HG03469 (cell line): ENCODE results near the gene C16orf74.

ENCODE experiments used
- ATAC-seq: cut with Tn5 transposase; IDR thresholded peaks from one replicate; pipeline ENCODE4 v1.9.1; 2021; ENCODE audit warnings: mild to moderate bottlenecking, moderate library complexity, moderate number of reproducible peaks; ENCODE audit not compliant: unreplicated experiment

Gene C16orf74

DNA sequence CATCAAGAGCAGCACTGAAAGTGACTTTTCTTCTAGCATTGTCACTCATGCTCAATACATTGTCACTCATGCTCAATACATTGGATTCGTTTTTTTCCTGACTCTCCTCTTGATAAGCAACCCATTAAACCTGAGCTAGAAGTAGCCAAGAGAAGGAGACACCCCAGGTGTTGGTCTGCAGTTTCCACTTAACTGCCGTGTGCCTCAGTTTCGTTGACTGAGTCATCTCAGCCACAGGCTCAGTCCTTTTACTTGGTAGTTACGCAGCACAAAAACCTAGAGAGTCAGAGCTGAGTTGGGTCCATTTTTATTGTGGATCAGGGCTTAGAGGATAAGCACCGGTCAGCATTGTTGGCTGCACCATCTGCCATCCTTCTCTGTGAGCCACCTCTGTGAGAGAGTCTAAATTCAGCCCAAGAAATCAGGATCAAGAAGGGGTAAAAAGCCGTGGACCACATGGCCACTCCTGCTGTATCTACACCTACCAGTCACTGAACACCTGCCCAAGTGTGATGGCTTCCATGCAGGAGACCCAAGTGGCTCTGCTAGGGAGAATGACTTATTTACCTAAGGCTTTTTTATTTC, 73.4 kb downstream of the C16orf74 start:
- ATAC-seq = no peak

DNA sequence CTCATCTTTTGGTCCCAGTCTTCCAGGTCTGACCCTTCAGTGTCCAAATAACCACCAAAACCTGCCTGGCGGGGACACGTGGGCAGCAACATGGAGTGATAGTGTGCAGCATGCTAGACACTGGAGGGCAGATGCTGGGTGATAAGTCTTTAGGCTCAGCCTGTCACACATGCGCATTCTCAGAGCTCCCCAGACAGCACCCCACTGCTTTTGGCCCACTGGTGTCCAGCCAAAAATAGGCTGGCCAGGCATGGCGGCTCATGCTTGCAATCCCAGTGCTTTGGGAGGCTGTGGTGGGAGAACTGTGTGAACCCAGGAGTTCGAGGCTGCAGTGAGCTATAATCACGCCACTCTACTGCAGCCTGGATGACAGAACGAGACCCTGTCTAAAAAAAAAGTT, 74.4 kb downstream of the C16orf74 start:
- no peak for ATAC-seq

DNA sequence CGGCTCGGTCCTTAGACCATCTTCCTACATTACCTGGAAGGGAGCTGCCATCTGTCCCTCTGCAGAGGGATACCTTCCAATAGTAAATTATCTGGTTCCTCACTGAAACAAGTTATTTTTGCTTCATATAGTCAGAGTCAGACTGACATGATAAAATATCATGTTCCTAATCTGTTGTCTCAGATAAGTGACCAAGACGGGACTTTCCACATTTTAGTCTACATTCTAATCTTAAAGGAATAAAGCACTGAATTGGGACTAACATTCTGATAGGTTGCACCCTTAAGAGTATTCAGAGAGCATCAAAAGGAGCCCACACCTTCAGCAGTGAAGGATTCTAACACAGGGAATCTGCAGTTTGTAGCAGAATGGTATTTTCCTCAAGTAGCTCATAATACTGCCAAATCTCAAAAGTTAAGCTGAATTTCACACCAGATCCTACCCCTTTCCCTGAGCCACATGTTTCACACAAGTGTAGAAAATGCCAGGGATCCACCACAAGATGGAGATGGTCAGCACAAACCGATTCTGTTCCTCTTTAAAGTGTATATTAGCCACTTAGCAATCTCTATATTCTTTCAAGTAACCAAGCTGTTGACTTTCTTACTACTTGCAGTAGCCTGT, 75.5 kb downstream of the C16orf74 start:
- ATAC-seq = no peak

DNA sequence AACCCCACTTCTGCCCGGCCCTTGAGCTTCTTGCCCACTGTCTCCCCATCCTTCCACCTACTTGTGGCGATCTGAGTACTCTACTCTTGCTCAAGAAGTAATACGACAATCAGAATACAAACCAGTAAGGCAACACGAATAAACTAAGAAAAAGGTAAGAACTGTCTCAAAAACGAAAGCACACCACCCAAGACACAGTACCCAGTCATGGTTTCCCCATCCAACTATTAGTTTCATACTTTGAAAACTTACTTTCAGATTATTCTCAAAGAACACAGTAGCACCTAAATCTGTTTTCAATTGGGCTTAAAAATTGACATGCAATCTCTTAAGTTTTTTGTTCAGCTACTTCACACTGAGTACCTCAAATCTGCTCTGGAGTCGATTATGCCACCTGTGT, 76.1 kb downstream of the C16orf74 start:
- ATAC-seq = no peak

DNA sequence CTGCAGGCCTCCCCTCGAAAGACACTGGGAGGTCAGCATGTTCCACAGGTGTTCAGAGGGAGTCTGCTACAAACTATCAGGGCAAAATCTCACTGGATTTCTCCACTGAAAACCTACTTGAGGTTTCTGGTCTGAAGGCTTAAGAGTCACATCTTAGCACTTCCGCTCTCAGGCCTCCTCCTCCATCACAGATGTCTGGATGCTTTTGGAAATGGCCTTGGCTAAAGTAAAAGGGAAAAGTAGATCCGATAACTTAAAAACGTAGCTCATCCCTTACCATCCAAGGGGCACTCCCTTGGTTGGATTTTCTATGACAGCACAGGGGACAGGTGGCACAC, 76.5 kb downstream of the C16orf74 start:
- ATAC-seq = no peak

DNA sequence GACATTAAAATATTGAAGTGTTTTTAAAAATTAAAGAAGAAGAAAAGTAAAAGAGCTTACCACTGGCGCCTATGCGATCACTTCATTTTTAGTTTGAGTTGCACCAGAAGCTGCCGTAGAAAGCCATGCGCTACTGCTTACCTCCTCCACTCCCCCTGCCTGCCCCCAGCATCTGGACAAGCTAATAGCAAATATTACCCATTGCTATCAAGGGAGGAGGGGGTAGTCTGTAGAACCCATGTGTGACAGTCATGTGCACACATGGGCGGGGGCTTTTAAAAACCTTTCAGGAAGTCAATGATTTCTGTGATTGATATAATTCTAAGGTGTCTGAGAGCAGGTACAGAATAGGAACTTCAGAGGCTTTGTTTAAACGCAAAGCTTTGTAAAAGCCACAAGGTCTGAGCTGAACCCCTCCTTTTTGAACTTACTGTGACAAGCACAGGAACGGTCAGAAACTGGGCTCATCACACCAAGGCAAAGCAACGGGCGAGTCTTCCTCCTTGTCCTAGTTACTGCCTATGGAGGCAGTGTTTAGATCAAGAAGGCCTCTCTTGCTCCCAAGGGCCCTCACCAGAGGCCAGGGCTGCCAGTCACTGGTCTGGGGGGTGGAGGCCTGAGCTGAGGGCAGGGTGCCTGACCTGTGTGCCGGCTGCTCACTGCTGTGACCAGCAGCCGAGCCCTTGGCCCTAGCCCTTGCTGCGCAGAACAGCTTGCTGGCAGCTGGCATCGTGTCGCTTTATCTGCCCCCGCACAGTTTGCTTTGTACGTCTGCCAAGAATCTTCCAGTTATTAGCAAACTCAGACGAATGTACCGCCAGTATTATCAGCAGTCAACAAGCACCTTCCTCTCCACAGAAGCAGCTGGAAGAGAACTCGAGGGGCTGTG, 77.1 kb downstream of the C16orf74 start:
- no peak for ATAC-seq

DNA sequence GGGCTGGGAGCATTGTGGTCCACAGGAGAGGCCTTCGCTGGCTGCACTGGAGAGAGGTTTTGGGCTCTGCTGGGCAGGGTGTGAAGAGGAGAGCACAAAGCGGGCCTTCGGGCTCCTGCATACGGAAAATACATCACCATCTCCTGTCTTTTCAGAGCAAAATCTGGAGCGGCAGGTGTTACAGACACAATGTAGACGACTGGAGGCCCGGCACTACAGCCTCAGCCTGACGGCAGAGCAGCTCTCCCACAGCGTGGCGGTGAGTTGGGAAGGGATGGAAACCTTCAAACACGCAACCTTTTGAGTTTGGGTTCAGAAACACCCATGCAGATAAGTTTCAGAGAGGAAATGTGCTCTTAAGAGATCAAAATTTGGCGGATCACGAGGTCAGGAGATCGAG, 80.1 kb downstream of the C16orf74 start:
- ATAC-seq = no peak

DNA sequence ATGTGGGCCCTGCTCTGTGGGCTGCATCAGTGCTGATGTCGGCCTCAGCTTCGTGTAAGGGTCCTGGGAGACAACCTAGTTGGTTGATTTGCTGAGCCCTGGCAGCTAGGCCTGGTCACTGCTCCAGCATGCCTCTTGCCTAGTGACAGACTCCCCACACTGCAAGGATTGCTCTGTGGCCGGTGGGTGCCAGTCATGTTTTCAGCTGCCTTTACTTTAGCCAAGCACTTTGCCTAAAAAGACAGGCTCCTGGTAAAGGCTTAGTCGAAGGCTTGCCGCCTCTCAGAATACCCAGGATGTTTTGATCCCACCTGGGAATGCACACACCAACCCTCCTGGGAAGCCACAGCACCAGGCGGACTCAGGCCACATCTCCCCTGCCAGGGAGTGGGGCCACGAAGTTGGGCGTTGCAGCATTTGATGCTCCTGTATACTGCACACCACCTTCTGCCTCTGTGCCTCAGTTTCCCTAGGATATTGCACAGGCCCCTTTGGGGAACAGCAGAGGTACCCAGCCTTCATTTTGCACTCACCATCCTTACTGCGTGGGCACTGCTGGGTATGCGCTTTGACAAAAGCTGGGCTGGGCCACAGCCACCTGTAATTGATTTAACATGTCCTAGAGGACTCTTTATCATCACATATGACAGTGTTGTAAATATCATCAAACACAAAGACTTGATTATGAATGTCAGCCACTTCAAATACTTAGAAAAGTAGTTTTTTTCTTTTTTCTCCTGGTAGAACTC, 82.0 kb downstream of the C16orf74 start:
- no peak for ATAC-seq

DNA sequence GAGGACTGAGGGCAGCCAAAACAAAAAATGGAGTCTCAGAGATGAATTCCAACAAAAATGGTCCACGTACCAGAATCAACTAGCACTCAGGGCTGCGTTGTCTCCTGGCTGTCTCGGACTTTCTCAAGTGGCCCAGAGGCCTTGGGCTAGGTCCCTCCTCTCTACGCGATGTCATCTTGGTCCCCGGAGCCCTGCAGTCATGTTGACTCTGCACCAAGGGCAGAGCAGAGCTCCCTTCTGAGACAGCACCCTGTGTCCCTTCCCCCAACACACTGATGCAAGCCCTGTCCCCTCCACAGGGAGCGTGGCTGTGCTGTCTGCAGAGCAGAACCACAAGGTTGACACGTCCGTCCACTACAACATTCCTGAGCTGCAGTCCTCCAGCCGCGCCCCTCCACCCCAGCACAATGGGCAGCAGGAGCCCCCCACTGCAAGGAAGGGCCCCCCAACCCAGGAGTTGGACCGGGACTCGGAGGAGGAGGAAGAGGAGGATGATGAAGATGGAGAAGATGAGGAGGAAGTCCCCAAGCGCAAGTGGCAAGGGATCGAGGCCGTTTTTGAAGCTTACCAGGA, 83.0 kb downstream of the C16orf74 start:
- no peak for ATAC-seq

DNA sequence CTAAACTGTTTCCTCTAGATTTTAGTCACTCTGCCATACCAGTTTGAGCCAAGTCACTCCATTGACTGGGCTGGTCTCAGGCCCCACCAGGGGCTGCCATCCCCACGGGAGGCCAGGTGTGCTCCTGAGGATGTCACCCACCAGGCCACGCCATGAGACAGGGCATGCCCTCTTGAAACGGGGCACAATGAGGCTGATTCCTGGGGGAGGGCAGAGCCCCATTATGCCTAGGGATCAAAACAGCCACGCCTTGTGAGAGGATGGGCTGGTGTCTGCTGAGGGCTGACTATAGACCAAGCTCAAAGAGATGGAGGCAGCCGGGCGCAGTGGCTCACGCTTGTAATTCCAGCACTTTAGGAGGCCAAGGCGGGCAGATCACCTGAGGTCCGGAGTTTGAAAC, 83.6 kb downstream of the C16orf74 start:
- no peak for ATAC-seq

DNA sequence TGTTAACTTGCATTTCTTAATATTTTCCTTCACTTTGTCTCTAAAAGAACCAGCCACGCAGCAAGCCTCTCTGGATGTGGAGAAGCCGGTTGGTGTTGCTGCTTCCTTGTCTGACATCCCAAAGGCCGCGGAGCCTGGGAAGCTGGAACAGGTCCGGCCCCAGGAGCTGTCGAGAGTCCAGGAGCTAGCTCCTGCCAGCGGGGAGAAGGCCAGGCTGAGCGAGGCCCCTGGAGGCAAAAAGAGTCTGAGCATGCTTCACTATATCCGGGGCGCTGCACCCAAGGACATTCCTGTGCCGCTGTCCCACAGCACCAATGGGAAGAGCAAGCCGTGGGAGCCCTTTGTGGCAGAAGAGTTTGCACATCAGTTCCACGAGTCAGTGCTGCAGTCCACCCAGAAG, 85.0 kb downstream of the C16orf74 start:
- no peak for ATAC-seq

DNA sequence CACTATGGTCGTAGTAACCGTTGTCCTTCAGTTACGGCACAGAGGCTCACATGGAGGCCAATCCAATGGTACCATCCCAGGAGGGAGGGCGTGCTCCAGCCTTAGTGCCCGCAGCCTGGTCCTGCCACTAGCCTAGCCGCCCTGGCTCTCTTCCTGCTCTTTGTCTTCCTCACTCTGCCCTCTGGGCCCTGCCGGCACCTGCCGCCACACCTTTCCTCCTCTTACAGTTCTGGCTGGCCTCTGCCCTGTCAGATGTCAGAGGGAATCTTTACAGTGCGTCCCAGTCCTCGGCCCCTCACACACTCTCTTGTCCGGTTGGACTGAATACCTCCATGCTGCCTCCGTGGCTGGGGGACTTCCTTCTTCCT, 85.5 kb downstream of the C16orf74 start:
- no peak for ATAC-seq

DNA sequence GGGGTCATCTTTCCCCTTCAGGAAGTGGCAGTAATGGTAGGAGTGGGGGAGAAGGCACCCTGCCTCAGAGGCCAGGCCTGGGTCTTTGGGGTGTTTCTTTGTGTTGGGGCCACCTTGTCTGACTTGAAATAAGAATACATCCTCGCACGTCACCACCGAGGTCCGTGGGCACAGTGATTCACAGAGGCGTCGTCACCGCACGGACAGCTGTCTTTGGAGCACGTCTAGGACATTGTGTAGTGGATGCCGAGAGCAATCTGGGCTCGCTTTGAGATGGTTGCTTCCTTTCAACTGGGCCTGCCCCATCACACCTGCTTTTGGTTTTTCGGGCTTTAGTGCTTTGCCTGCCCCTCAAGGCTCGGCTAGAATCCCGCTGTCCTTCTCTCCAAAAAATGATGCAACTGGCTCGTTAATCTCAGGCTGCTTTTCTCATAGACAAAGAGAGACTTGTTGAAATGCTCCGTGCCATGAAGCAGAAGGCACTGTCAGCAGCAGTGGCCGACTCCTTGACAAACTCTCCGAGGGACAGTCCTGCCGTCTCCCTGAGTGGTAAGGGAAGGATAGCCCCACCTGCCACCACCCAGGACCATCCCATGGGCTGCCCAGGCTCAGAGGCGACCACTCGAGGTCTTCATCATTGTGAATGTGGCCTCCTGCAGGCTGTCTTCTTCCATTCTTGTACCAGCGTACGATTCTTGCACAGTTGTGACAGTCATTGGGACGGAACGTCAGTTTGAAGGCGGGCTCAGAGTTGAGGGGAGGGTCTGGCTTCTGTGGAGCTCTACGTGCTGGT, 86.1 kb downstream of the C16orf74 start:
- ATAC-seq = no peak

DNA sequence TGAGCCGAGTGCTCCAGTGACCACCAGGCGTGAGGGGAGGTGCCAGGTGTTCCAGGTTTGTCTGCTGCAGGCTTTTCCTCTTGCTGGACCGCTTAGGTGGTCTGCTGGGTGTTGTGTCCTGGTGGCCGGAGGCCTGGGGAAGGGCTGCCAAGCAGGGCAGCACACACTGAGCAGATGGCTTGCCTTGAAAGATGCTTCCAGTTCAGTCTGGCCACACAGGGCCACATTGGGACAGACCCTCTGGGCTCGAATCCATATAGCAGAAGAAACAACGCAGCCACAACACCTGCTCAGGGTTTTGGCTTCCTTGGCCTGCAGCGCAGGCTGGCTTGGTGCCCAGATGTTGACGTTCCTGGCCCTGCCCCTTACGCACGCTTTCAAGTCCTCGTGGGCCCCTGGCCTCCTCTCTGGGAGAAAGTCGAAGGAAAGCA, 87.0 kb downstream of the C16orf74 start:
- no peak for ATAC-seq

DNA sequence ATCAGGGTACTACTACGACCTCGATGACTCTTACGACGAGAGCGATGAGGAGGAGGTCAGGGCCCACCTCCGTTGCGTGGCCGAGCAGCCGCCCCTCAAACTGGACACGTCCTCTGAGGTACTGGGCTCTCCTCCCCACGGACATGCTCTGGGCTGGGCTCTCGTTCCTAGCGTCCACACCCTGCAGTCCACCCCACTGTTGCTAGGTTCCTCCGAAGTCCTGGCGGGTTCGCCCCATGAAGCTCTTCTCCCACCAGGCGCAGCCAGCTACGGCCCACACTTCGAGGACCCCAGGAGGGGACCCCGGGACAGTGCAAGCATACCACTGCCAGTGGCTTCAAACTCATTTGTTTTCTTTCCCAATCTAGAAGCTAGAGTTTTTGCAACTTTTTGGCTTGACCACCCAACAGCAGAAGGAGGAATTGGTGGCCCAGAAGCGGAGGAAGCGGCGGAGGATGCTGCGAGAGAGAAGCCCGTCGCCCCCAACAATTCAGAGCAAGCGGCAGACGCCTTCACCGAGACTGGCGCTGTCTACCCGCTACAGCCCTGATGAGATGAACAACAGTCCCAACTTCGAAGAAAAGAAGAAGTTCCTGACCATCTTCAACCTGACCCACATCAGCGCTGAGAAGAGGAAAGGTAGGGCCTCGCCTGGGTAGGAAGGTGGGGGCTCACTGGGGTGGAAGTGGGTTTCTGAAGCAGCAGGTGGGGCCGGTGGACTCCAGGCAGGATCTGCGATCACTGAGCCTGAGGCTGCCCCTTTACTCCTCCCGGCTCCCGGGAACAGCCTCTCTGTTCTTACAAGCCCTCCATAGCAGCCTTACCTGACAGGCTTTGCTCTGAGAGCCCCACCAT, 87.7 kb downstream of the C16orf74 start:
- ATAC-seq = no peak

DNA sequence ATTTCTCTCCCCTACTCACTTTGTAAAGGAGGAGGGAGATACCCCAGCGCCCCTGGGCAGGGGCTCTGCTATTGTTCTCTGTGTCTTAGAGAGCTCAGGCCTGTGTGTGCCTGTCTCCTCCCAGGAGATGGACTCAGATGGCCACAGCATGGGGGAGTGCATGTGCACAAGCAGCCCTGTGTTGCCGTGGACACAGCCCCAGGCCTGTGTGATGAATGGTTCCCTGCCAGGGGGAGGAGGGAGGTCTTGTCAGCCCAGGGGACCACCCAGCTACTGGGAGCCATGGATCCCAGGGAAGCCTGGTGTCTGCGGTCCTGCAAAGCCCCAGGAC, 88.4 kb downstream of the C16orf74 start:
- no peak for ATAC-seq

DNA sequence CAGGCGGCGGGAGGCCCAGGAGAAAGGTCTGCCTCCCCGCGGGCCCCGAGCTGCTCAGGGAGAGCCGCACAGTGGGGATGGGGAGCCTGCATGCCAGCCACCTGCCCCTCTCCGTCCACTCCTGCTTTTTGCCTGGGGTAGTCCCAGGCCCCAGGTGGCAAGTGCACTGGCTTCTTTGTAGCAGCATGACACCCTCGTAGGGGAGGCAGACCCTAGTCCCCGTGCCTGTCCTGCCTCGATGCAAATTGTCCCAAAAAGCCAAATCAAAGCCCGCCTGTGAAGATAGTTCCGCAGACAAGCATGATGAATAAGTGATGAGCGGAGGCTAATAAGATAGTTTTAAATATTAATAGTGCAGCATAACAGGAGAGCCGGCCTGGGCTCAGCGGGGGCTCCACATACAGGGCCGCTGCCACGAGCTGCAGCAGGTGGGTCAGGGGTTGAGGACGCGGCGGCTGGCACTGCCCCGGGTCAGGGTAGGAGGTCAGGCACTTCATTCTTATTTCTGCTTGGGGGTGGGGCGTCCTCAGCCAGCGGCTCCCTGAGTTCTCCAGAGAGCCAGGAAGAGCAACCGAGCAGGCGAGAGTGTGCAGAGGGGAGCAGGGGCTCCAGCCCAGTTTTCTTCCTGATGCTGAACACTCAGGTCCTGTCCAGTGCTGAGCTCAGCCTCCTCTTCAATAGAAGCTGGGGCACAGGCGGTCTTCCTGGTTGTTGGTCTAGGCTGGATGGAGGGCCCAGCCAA, 89.0 kb downstream of the C16orf74 start:
- no peak for ATAC-seq

DNA sequence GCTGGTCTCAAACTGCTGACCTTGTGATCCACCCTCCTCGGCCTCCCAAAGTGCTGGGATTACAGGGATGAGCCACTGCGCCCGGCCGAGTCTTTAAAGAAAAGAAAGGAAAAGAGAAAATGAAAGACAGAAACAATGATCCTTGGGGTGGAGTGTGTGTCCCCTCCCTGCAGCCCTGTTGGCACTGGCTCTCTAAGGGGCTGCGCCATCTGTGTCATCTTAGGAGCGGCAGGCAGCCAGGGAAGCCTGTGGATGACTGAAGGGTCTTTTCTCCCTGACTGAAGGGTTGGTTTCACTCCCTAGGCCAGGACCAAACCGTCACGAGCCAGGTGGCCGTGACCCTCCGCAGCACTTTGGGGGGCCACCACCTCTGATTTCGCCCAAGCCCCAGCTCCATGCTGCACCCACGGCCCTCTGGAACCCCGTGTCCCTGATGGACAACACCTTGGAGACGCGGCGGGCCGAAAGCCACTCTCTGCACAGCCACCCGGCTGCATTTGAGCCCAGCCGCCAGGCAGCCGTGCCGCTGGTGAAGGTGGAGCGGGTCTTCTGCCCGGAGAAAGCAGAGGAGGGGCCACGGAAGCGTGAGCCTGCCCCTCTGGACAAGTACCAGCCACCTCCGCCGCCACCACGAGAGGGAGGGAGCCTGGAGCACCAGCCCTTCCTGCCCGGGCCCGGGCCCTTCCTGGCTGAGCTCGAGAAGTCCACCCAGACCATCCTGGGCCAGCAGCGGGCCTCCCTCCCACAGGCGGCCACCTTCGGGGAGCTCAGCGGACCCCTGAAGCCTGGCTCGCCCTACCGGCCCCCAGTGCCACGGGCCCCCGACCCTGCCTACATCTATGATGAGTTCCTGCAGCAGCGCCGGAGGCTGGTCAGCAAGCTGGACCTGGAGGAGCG, 89.8 kb downstream of the C16orf74 start:
- ATAC-seq = no peak
